ENCODE measurements around the gene ARIH2.

Gene ARIH2

DNA sequence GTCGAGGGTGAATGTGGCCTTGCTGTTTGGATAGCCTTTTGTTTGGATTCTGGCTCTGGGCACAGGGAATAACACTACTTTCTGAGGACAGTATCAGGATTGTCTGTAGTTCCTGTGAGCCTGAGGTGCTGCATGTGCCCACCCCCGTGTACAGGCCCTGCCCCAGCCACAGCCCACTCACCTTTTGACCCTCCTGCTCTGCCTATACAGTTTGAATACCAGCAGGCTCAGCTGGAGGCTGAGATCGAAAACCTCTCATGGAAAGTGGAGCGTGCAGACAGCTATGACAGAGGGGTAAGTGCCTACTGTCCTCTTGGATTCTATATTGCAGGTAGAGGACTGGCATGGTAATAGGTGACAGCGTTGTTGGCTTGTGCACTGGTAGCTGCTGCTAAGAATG, 64.0 kb downstream of the ARIH2 start:
- H3K27ac ChIP-seq (ENCODE audit: low read length, poor library complexity, severe bottlenecking) = no peak overlapping the region
- H3K4me3 ChIP-seq (ENCODE audit: insufficient read depth in 1 of 2, low read depth in 1 of 2, low read length in 2 of 2) = no peak overlapping the region
- no peak overlapping the region for H2BK12ac ChIP-seq (ENCODE audit: low read length in 2 of 2)
- H4K8ac ChIP-seq (ENCODE audit: low read length) = peak overlapping the region; percentile 19
- H3K36me3 ChIP-seq (ENCODE audit: control insufficient read depth in 1 of 2, insufficient read depth in 2 of 2, low read depth in 1 of 2, low read length in 2 of 2) = peaks cover 69 to 85% of the 10 kb centered on the region in 2 experiments
- no peak overlapping the region for H2AK5ac ChIP-seq (ENCODE audit: low read length, severe bottlenecking)
- no peaks in the 10 kb centered on the region for H3K27me3 ChIP-seq (ENCODE audit: control insufficient read depth in 1 of 2, insufficient read depth in 1 of 2, low read length in 2 of 2)
- no peak overlapping the region for H3K14ac ChIP-seq (ENCODE audit: low read length in 2 of 2)
- H3K9ac ChIP-seq (ENCODE audit: low read length) = no peak overlapping the region
- no peak overlapping the region for H4K91ac ChIP-seq (ENCODE audit: low read length)
- DNase-seq = no peak
- no peak overlapping the region for H3K4me2 ChIP-seq (ENCODE audit: low read length, poor library complexity, severe bottlenecking)
- no peak overlapping the region for H2BK15ac ChIP-seq (ENCODE audit: low read depth, poor library complexity, severe bottlenecking)
- H3K18ac ChIP-seq (ENCODE audit: low read depth in 1 of 2, low read length in 2 of 2) = no peak overlapping the region
- peaks cover 34% of the 10 kb centered on the region for H3K79me1 ChIP-seq (replicated peaks; ENCODE audit: low read length, poor library complexity, severe bottlenecking)
- no peaks in the 10 kb centered on the region for H3K9me3 ChIP-seq (ENCODE audit: control insufficient read depth, low read length)
- H3K4me1 ChIP-seq (ENCODE audit: control insufficient read depth, insufficient read depth, low read depth, low read length) = peaks cover 8% of the 10 kb centered on the region
- no peak overlapping the region for H2BK5ac ChIP-seq (ENCODE audit: low read depth, low read length, poor library complexity, severe bottlenecking)
- no peak overlapping the region for H2AFZ ChIP-seq (ENCODE audit: low read depth, low read length)
- whole genome bisulfite sequencing = over 99% methylated on average over 5 of the region's 5 CpGs
- no peak overlapping the region for H2BK120ac ChIP-seq (ENCODE audit: low read depth, low read length)
- no peak overlapping the region for H3K23ac ChIP-seq (ENCODE audit: low read length in 2 of 2)
- H3K4ac ChIP-seq (ENCODE audit: low read depth in 1 of 2, low read length in 2 of 2) = no peak overlapping the region

GRCh38 chr3:48983096-48983495, 64.5 kb downstream of the ARIH2 start:
- H3K36me3 ChIP-seq (ENCODE audit: control insufficient read depth in 1 of 2, insufficient read depth in 2 of 2, low read depth in 1 of 2, low read length in 2 of 2) = peaks cover 69 to 81% of the 10 kb centered on the region in 2 experiments
- no peak for DNase-seq
- H3K4me2 ChIP-seq (ENCODE audit: low read length, poor library complexity, severe bottlenecking) = no peak overlapping the region

DNA sequence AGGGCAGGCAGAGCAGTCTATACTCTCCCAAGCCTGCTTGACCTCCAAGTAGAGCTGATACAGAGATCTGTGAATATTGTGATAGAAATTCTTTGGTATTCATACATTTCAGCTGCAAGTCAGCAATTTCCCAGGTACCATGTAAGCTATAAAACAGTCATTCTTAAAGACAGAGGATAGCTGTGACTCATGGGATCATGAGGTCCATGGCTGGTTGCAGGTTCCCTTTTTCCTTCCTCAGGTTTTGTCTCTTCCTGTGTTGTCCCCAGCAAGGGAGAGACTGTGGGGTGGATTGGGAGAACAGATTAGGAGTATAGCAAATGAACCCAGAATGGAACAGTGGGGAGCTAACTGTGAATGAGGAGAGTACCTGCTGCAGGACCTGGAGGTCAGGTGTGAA, 66.0 kb downstream of the ARIH2 start:
- H3K36me3 ChIP-seq (ENCODE audit: control insufficient read depth in 1 of 2, insufficient read depth in 2 of 2, low read depth in 1 of 2, low read length in 2 of 2) = peaks cover 55 to 70% of the 10 kb centered on the region in 2 experiments
- H3K23ac ChIP-seq (ENCODE audit: low read length in 2 of 2) = no peak overlapping the region
- no peak overlapping the region for H2BK15ac ChIP-seq (ENCODE audit: low read depth, poor library complexity, severe bottlenecking)
- peaks cover 12% of the 10 kb centered on the region for H3K4me1 ChIP-seq (ENCODE audit: control insufficient read depth, insufficient read depth, low read depth, low read length)
- DNase-seq = no peak
- H3K4ac ChIP-seq (ENCODE audit: low read depth in 1 of 2, low read length in 2 of 2) = no peak overlapping the region
- H2BK120ac ChIP-seq (ENCODE audit: low read depth, low read length) = no peak overlapping the region
- no peak overlapping the region for H4K8ac ChIP-seq (ENCODE audit: low read length)
- no peak overlapping the region for H4K91ac ChIP-seq (ENCODE audit: low read length)
- no peak overlapping the region for H3K4me3 ChIP-seq (ENCODE audit: insufficient read depth in 1 of 2, low read depth in 1 of 2, low read length in 2 of 2)
- H2BK5ac ChIP-seq (ENCODE audit: low read depth, low read length, poor library complexity, severe bottlenecking) = no peak overlapping the region
- H3K18ac ChIP-seq (ENCODE audit: low read depth in 1 of 2, low read length in 2 of 2) = no peak overlapping the region
- no peak overlapping the region for H3K4me2 ChIP-seq (ENCODE audit: low read length, poor library complexity, severe bottlenecking)
- no peak overlapping the region for H3K9ac ChIP-seq (ENCODE audit: low read length)
- H3K79me1 ChIP-seq (replicated peaks; ENCODE audit: low read length, poor library complexity, severe bottlenecking) = peaks cover 31% of the 10 kb centered on the region
- H3K27ac ChIP-seq (ENCODE audit: low read length, poor library complexity, severe bottlenecking) = peak overlapping the region; percentile 40
- H3K14ac ChIP-seq (ENCODE audit: low read length in 2 of 2) = no peak overlapping the region
- H3K9me3 ChIP-seq (ENCODE audit: control insufficient read depth, low read length) = no peaks in the 10 kb centered on the region
- H2AK5ac ChIP-seq (ENCODE audit: low read length, severe bottlenecking) = no peak overlapping the region
- H3K27me3 ChIP-seq (ENCODE audit: control insufficient read depth in 1 of 2, insufficient read depth in 1 of 2, low read length in 2 of 2) = no peaks in the 10 kb centered on the region
- H2AFZ ChIP-seq (ENCODE audit: low read depth, low read length) = no peak overlapping the region
- H2BK12ac ChIP-seq (ENCODE audit: low read length in 2 of 2) = no peak overlapping the region

More at GRCh38 chr3:48983096-48983495, 64.5 kb downstream of the ARIH2 start:
- H2AFZ ChIP-seq (ENCODE audit: low read depth, low read length) = no peak overlapping the region
- WGBS = 96% methylated on average over 4 of the region's 4 CpGs
- no peak overlapping the region for H3K4me3 ChIP-seq (ENCODE audit: insufficient read depth in 1 of 2, low read depth in 1 of 2, low read length in 2 of 2)
- H3K79me1 ChIP-seq (replicated peaks; ENCODE audit: low read length, poor library complexity, severe bottlenecking) = peaks cover 33% of the 10 kb centered on the region
- no peak overlapping the region for H3K23ac ChIP-seq (ENCODE audit: low read length in 2 of 2)
- no peak overlapping the region for H3K9ac ChIP-seq (ENCODE audit: low read length)
- H3K4ac ChIP-seq (ENCODE audit: low read depth in 1 of 2, low read length in 2 of 2) = no peak overlapping the region
- peaks cover 8% of the 10 kb centered on the region for H3K4me1 ChIP-seq (ENCODE audit: control insufficient read depth, insufficient read depth, low read depth, low read length)
- H4K8ac ChIP-seq (ENCODE audit: low read length) = peak overlapping the region; percentile 19
- no peak overlapping the region for H2BK5ac ChIP-seq (ENCODE audit: low read depth, low read length, poor library complexity, severe bottlenecking)
- H3K27me3 ChIP-seq (ENCODE audit: control insufficient read depth in 1 of 2, insufficient read depth in 1 of 2, low read length in 2 of 2) = no peaks in the 10 kb centered on the region
- H2AK5ac ChIP-seq (ENCODE audit: low read length, severe bottlenecking) = no peak overlapping the region
- no peak overlapping the region for H3K14ac ChIP-seq (ENCODE audit: low read length in 2 of 2)
- no peak overlapping the region for H2BK15ac ChIP-seq (ENCODE audit: low read depth, poor library complexity, severe bottlenecking)
- H2BK12ac ChIP-seq (ENCODE audit: low read length in 2 of 2) = no peak overlapping the region
- H3K27ac ChIP-seq (ENCODE audit: low read length, poor library complexity, severe bottlenecking) = no peak overlapping the region
- no peak overlapping the region for H4K91ac ChIP-seq (ENCODE audit: low read length)
- no peak overlapping the region for H2BK120ac ChIP-seq (ENCODE audit: low read depth, low read length)
- H3K18ac ChIP-seq (ENCODE audit: low read depth in 1 of 2, low read length in 2 of 2) = no peak overlapping the region
- no peaks in the 10 kb centered on the region for H3K9me3 ChIP-seq (ENCODE audit: control insufficient read depth, low read length)

- H3K27ac ChIP-seq (ENCODE audit: low read length, poor library complexity, severe bottlenecking) = no peak overlapping the region
- H3K23ac ChIP-seq (ENCODE audit: low read length in 2 of 2) = no peak overlapping the region
- H3K9me3 ChIP-seq (ENCODE audit: control insufficient read depth, low read length) = no peaks in the 10 kb centered on the region
- H2BK15ac ChIP-seq (ENCODE audit: low read depth, poor library complexity, severe bottlenecking) = no peak overlapping the region
- H2BK120ac ChIP-seq (ENCODE audit: low read depth, low read length) = no peak overlapping the region
- H3K27me3 ChIP-seq (ENCODE audit: control insufficient read depth in 1 of 2, insufficient read depth in 1 of 2, low read length in 2 of 2) = no peaks in the 10 kb centered on the region
- no peak overlapping the region for H2BK5ac ChIP-seq (ENCODE audit: low read depth, low read length, poor library complexity, severe bottlenecking)
- H3K9ac ChIP-seq (ENCODE audit: low read length) = no peak overlapping the region
- H3K79me1 ChIP-seq (replicated peaks; ENCODE audit: low read length, poor library complexity, severe bottlenecking) = peaks cover 30% of the 10 kb centered on the region
- H4K8ac ChIP-seq (ENCODE audit: low read length) = no peak overlapping the region
- peak overlapping the region; percentile 35 for H2AK5ac ChIP-seq (ENCODE audit: low read length, severe bottlenecking)
- H2AFZ ChIP-seq (ENCODE audit: low read depth, low read length) = no peak overlapping the region
- no peak overlapping the region for H3K4me3 ChIP-seq (ENCODE audit: insufficient read depth in 1 of 2, low read depth in 1 of 2, low read length in 2 of 2)
- 96% methylated on average over 7 of the region's 7 CpGs for WGBS
- no peak overlapping the region for H4K91ac ChIP-seq (ENCODE audit: low read length)
- H3K4ac ChIP-seq (ENCODE audit: low read depth in 1 of 2, low read length in 2 of 2) = no peak overlapping the region
- H3K18ac ChIP-seq (ENCODE audit: low read depth in 1 of 2, low read length in 2 of 2) = no peak overlapping the region
- H3K4me2 ChIP-seq (ENCODE audit: low read length, poor library complexity, severe bottlenecking) = no peak overlapping the region
- H3K14ac ChIP-seq (ENCODE audit: low read length in 2 of 2) = no peak overlapping the region
- peaks cover 47 to 59% of the 10 kb centered on the region in 2 experiments for H3K36me3 ChIP-seq (ENCODE audit: control insufficient read depth in 1 of 2, insufficient read depth in 2 of 2, low read depth in 1 of 2, low read length in 2 of 2)
- H2BK12ac ChIP-seq (ENCODE audit: low read length in 2 of 2) = no peak overlapping the region
- H3K4me1 ChIP-seq (ENCODE audit: control insufficient read depth, insufficient read depth, low read depth, low read length) = peaks cover 21% of the 10 kb centered on the region
- no peak for DNase-seq
Measured at GRCh38 chr3:48985831-48986376, 67.3 kb downstream of the ARIH2 start.

Data from mesenchymal stem cell (in vitro differentiated cells and primary cell).